NCI-H748 treated with DMSO at 0.1 percent for 48 hours (cell line): ENCODE data around the gene SRSF2.
A peak's percentile ranks its signal among the peaks of the same experiment; 100 is the strongest.
"Not testable (repeated sequence)": the region's sequence is repeated elsewhere in the genome, so short reads cannot be mapped to it uniquely, and the experiment has no call there.

Source experiments
- DNase-seq: peaks from one replicate; lab custom pipeline; 2025; lab: John Stamatoyannopoulos, UW

The SRSF2 gene

GRCh38 chr17:76738468-76738850 is 1.3 kb upstream of the SRSF2 start:
- DNase-seq = no peak

DNA sequence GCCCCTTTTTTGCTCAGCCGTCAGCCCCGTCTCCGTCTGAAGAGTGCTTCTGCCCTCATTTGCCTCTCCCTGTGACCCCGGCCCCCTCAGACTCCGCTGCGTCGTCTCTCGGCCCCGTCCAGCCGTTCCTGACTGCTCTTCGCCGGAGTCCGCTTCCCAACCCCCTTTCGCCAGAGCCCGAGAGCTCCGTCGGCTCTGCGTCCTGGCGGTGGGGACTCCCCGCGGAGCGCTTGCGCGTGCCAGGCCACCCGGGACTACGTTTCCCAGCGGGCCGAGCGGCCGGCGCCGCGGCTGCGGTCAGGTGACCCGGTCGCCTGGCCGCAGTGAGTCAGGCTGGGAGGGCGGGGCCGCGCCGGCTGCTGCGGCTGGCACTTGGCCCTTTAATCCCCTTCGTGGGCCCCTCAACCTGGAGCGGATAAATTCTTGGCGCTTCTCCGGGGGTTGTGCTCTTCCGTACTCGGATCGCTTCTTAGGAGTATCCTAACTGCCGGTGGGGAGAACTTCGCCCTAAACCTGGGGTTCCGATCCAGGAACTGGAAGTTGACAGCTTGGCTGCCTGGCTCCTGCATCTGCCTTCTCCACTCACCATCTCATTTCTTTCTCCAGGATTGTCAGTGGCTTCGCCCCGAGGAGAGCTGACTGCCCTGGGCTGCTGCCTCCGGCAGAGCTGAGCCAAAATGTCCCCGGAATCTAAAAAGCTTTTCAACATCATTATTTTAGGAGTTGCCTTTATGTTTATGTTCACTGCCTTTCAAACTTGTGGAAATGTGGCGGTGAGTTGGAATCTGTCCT is 741 bp upstream of the SRSF2 start, which contains the start of gene MFSD11:
MFSD11 (plus strand) TSS at position 444 of the 792 bp plus-strand sequence; CDS start at position 678, 234 bp downstream.
- DNase-seq = peak; percentile 69

GRCh38 chr17:76736349-76737081 is 616 bp downstream of the SRSF2 start:
- peak; percentile 6 for DNase-seq

DNA sequence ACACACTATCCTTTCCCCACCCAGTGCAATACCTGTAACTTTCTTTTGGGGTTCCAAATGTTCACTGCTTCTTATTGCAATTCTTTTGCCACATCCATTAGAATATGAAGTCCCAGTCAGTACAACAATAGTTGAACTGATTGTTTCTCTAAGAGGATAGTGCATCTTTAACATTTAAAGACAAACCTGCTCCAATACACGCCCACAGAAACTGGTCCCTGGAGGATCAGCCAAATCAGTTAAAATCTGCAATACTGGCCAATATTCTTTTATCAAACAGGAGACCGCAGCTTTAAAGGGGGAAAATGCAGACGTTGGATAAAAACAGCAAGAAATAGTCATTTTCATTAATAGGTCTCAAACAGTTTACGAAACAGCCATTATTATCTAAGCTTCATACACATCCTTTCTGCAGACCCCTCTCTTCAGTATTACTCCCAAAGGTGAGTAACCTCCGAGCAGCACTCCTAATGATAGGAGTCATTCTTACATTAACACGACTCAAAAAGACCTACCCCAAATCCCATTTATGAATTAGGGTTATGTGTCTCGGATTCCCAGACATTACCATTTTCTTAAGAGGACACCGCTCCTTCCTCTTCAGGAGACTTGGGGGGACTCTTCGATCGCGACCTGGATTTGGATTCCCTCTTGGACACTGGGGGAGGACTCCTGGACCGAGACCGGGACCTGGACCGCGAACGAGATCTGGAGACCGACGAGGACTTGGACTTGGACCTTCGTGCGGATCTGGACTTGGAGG is 1.4 kb downstream of the SRSF2 start:
- DNase-seq = no peak

DNA sequence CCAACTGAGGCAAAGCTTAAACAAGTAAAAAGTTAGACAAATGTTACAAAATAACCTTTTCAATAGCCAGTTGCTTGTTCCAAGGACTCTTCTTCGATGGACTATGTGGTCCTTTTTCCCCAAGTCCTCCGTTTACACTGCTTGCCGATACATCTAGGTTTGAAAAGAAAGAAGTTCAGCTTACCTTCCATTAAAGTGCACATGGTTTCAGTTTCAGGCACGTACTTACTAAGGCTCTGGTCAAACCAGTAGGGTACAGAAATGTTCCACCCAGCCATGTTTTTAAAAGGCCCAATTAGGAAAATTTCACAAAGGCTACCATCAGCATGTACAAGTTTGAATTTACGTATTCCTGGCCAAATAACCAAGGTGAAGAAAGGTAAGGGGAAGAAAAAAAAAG is 2.1 kb downstream of the SRSF2 start:
- no peak for DNase-seq

DNA sequence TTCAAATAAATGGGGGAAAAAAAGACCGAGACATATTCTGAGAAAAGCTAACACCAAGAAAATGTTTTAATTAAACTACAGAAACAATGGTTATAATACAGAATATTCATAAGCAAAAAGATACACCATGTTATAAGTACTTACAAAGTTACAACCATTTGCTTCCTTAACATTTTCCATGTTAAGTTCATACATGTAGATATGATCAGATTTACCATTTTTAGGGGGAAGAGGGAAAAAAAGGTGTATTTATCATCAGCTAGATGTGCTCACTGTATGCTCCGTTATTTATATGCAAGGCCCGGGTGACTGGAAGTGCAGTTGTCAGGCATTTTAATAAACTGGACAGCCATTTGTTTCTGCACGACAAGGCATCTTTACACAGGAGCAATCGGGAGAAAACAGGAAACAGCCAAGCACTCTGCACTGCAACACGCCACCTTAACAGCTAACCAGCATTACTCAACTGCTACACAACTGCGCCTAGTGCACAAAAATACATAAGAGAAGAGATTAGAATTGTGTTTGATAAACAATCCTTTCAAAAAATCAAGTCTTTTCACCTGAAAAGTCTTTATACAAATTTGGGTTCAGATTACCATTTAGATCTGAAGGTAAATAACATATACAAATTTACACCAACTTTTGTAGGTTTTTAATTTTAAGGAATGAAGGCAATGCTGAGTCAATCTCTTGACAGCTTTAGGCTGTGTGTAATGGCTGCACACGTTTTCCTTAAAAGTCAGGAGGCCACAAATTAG is 2.9 kb downstream of the SRSF2 start:
- no peak for DNase-seq

- DNase-seq = no peak
Observed at GRCh38 chr17:76733618-76733957, 3.5 kb downstream of the SRSF2 start.

DNA sequence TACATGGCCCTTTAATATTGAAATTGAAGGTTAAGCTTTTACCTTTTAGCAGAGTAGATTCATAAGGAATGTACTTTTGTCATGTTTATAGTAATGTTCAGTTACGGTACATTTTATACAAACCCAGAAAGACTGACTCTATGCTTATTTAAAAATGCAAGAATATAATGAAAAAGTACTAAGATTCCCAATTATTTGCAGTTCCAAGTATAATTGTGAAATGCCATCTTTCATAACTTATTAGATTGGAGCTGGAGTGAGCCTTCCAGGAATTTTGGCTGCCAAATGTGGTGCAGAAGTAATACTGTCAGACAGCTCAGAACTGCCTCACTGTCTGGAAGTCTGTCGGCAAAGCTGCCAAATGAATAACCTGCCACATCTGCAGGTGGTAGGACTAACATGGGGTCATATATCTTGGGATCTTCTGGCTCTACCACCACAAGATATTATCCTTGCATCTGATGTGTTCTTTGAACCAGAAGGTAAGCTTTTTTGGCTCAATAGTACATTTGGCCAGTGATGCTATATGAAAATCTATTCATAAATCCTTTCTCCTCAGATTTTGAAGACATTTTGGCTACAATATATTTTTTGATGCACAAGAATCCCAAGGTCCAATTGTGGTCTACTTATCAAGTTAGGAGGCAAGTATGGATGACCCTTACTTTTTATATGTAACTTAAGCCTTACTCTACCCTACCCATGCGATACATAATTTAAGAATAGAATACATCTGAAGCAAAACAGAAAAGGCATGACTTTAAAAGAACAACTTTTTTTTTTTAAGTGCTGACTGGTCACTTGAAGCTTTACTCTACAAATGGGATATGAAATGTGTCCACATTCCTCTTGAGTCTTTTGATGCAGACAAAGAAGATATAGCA is 4.2 kb downstream of the SRSF2 start:
- no peak for DNase-seq

- not testable (repeated sequence) for DNase-seq
Observed at GRCh38 chr17:76731800-76732733, 5.1 kb downstream of the SRSF2 start.

GRCh38 chr17:76727745-76728456 is 9.2 kb downstream of the SRSF2 start:
- DNase-seq = no peak

DNA sequence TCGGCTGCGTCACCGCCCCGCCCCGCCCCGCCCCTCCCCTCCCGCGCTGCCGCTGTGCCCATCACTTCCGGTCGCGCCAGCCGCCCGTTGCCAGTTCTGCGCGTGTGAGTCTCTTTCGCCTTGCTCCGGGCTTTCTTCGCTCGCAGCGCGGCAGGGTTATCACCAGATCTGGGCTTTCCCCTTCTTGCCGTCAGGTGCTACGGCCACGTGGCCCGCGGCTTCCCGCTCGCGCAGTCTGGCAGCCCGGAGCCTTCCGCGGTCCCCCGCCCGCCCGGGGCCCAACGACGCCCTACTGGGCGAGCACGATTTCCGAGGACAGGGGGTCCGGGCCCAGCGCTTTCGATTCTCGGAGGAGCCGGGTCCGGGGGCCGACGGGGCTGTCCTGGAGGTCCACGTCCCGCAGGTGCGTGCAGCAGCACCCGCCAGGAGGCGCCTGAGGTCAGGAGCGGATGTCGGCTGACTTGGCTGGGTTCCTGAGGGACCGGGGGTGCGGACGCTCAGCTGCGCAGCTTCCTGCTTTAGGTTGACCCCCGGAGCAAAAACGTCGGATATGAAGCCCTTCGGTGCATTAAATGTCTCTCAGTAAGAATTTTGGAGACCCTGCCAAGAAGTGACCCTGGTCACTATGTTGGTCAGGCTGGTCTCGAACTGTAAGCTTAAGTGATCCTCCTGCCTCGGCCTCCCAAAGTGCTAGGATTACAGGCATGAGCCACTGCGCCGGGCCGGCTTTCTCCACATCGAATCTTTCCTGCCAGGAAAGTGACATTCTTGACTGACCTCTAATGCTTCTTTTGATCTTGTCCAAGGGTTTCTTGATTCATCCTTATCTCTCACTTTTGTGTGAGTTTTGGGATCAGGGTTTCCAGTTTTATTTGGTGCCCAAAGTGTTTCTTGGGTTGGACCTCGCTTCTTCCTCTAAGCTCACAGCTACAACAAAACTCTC is 10.1 kb downstream of the SRSF2 start, which contains the start of gene METTL23:
METTL23 (plus strand) TSS at position 64 of the 943 bp plus-strand sequence. CDS start 2,872 bp downstream, outside the sequence.
- peak; percentile 8 for DNase-seq

GRCh38 chr17:76726231-76726775 is 10.8 kb downstream of the SRSF2 start, which contains the start of gene JMJD6:
JMJD6 (minus strand) TSS chr17:76726606; CDS start chr17:76726475, 131 bp downstream.
- DNase-seq = peak; percentile 83

GRCh38 chr17:76725580-76726230 is 11.4 kb downstream of the SRSF2 start:
- DNase-seq = no peak

DNA sequence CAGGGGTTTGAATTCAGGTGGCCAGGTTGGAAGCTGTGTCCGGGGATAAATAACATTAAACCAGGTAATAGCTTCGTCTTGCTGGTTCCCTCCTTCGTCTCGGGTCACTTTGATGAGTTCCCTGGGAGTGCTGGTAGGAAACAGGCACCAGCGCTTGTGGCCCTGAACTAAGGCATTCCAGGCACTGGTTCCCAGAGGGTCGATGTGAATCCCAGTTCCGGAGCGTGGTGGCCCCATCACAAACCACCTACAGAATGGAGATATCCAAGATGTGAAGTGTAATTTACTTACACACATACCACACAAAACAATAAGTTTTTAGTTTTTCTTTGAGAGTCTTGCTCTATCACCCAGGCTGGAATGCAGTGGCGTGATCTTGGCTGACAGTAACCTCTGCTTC is 13.3 kb downstream of the SRSF2 start:
- no peak for DNase-seq

DNA sequence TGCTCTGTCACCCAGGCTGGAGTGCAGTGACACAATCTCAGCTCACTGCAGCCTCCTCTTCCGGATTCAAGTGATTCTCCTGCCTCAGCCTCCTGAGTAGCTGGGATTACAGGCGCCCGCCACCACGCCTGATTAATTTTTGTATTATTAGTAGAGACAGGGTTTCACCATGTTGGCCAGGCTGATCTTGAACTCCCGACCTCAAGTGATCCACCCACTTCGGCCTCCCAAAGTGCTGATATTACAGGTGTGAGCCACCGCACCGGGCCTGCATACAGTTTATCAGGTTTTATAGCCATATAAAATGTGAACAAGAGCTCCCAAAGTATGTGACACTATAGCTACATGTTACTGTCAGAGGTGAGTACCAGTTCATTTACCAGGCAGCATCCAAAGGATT is 14.2 kb downstream of the SRSF2 start:
- DNase-seq = not testable (repeated sequence)

DNA sequence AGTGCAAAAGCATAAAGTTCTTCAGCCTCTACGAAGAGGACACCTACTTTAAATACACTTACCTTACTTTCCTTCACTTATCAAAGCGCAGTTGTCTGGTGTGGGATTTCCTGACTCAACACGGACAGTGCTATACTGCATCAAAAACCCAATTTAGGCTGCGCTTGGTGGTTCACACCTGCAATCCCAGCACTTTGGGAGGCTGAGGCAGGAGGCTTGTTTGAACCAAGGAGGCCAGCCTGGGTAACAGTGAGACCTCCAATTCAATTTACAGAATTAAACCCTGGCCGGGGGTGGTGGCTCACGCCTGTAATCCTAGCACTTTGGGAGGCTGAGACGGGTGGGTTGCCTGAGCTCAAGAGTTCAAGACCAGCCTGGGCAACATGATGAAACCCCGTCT is 14.9 kb downstream of the SRSF2 start:
- no peak for DNase-seq

GRCh38 chr17:76721463-76721862 is 15.7 kb downstream of the SRSF2 start:
- no peak for DNase-seq
